Calu3 (cell line): ENCODE data around the gene COL18A1. TPM values are rescaled to one million over a fixed set of nuclear protein-coding genes. Genes with fewer than 3 reads are reported as not detected.
A peak's percentile ranks its signal among the peaks of the same experiment; 100 is the strongest.

Source experiments
- BruUV-seq: library from RNA; stranded (reverse); fragments of 400-500 nt; replicated peaks from 2 replicates; lab custom pipeline; 2021; lab: Mats Ljungman, UMichigan
- CTCF ChIA-PET: fragments of 300-600 bp; sonication (Branson Sonifier 250); formaldehyde crosslinking; loops from one replicate; lab custom pipeline; 2022; ENCODE audit warnings: antibody characterized with exemption; lab: Charles Lee
- DNase-seq: peaks from one replicate; pipeline ENCODE4 v3.0.0; 2022
- H3K27ac Mint-ChIP-seq: one replicate; pipeline ENCODE4 v1.8.0; 2022; ENCODE audit warnings: mixed read lengths; ENCODE audit not compliant: unreplicated experiment
- H3K27me3 Mint-ChIP-seq: one replicate; pipeline ENCODE4 v1.8.0; 2022; ENCODE audit warnings: mixed read lengths; ENCODE audit not compliant: unreplicated experiment
- H3K36me3 Mint-ChIP-seq: one replicate; pipeline ENCODE4 v1.8.0; 2022; ENCODE audit warnings: mild to moderate bottlenecking, moderate library complexity, mixed read lengths; ENCODE audit not compliant: insufficient read depth, unreplicated experiment
- H3K4me1 Mint-ChIP-seq: one replicate; pipeline ENCODE4 v1.8.0; 2022; ENCODE audit warnings: mild to moderate bottlenecking, low read depth, mixed read lengths; ENCODE audit not compliant: unreplicated experiment
- H3K4me3 Mint-ChIP-seq: one replicate; pipeline ENCODE4 v1.8.0; 2022; ENCODE audit warnings: mild to moderate bottlenecking, low read depth, moderate library complexity, mixed read lengths; ENCODE audit not compliant: unreplicated experiment
- H3K9me3 Mint-ChIP-seq: one replicate; pipeline ENCODE4 v1.8.0; 2022; ENCODE audit warnings: low read depth, mixed read lengths; ENCODE audit not compliant: unreplicated experiment
- CTCF ChIP-seq: fragments of 200-600 bp; IDR thresholded peaks from one replicate; pipeline ENCODE4 v1.8.0; 2022; ENCODE audit warnings: antibody characterized with exemption; ENCODE audit not compliant: unreplicated experiment
- intact Hi-C: fragments of 100-400 bp; cut with micrococcal nuclease; formaldehyde crosslinking; loops from one replicate; pipeline ENCODE4 v1.10.0; 2022; ENCODE audit not compliant: unreplicated experiment
- total RNA-seq: library from RNA; stranded (reverse); gene quantifications from 2 replicates; pipeline ENCODE4 v1.2.3, GENCODE V29; 2022

Gene COL18A1
- total RNA-seq, 1 experiment from 2014 or later: 82.9 TPM

- BruUV-seq: no TSS peak
- peak; percentile 62 for TF ChIP-seq CTCF
- Mint-ChIP-seq H3K27ac (no peak overlapping the region), H3K4me3 (peak overlapping the region; percentile 17), H3K36me3 (peaks cover 7% of the 10 kb centered on the region), H3K4me1 (no peaks in the 10 kb centered on the region), H3K27me3 (no peaks in the 10 kb centered on the region), H3K9me3 (peaks cover 3% of the 10 kb centered on the region)
- intact Hi-C loops: loop anchor here (2.0 kb wide), 1 partner anchor 147 kb away; no protein-coding TSS in a partner anchor
- CTCF ChIA-PET: no interaction called here
- DNase-seq: peak; percentile 79
Observed at GRCh38 chr21:45439161-45439872, 34.4 kb downstream of the COL18A1 start.

- DNase-seq: no peak
- H3K4me1 Mint-ChIP-seq: no peaks in the 10 kb centered on the region
- no peak overlapping the region for H3K27ac Mint-ChIP-seq
- H3K36me3 Mint-ChIP-seq: peaks cover 10% of the 10 kb centered on the region
- intact Hi-C loops: loop anchor here (2.0 kb wide), 1 partner anchor 147 kb away; no protein-coding TSS in a partner anchor
- CTCF ChIA-PET: no interaction called here
- no peaks in the 10 kb centered on the region for H3K27me3 Mint-ChIP-seq
- H3K4me3 Mint-ChIP-seq: no peak overlapping the region
- peaks cover 3% of the 10 kb centered on the region for H3K9me3 Mint-ChIP-seq
- no peak for TF ChIP-seq CTCF
- BruUV-seq: no TSS peak
Observed at GRCh38 chr21:45439901-45440461, 35.0 kb downstream of the COL18A1 start.

- H3K4me1 Mint-ChIP-seq: no peaks in the 10 kb centered on the region
- no peak for DNase-seq
- no peaks in the 10 kb centered on the region for H3K27me3 Mint-ChIP-seq
- no peak overlapping the region for H3K27ac Mint-ChIP-seq
- intact Hi-C loops: no loop called here
- H3K4me3 Mint-ChIP-seq: no peak overlapping the region
- H3K9me3 Mint-ChIP-seq: peaks cover 6% of the 10 kb centered on the region
- CTCF ChIA-PET: no interaction called here
- no peak for TF ChIP-seq CTCF
- no TSS peak for BruUV-seq
- H3K36me3 Mint-ChIP-seq: peaks cover 10% of the 10 kb centered on the region
Observed at GRCh38 chr21:45440736-45441350, 35.9 kb downstream of the COL18A1 start.

- CTCF ChIA-PET: no interaction called here
- no peak for TF ChIP-seq CTCF
- no peak overlapping the region for H3K27ac Mint-ChIP-seq
- no peaks in the 10 kb centered on the region for H3K27me3 Mint-ChIP-seq
- H3K4me3 Mint-ChIP-seq: no peak overlapping the region
- no peaks in the 10 kb centered on the region for H3K4me1 Mint-ChIP-seq
- peaks cover 10% of the 10 kb centered on the region for H3K36me3 Mint-ChIP-seq
- H3K9me3 Mint-ChIP-seq: peaks cover 6% of the 10 kb centered on the region
- no TSS peak for BruUV-seq
- intact Hi-C loops: no loop called here
- DNase-seq: no peak
Observed at GRCh38 chr21:45441431-45442255, 36.7 kb downstream of the COL18A1 start.
